ENCODE measurements around the gene ARID3C. TPM values are rescaled to one million over a fixed set of nuclear protein-coding genes. Genes with fewer than 3 reads are reported as not detected.
A peak's percentile ranks its signal among the peaks of the same experiment; 100 is the strongest.

Gene ARID3C
- polyA plus RNA-seq, 1 of the 3 experiments (the other 2 are of a cell fraction) = 0.08 TPM

DNA sequence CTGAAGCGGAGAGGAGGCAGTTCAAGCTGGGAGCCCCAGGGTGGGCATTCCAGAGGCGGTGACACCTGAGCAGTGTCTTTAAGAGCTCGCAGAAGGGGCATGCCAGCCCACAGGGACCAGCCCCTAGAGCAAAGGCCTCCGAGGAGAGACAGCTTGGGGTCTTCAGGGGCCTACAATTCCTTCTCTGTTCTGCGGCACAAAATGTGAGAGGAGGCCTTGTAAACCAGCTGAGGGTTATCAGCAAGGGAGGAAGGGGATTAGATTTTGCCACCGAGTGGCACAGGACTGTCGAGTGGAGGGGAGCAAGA, 9.2 kb upstream of the ARID3C start:
- WGBS (ENCODE audit: low lambda C conversion rate) = 11% methylated on average over 4 of the region's 7 CpGs
- POLR2A ChIA-PET = interaction anchor here (0.6 to 2.3 kb wide), 9 partner anchors 8 to 1437 kb away, joined by 3 to 22 read pairs (median 10); partner anchors contain the start of genes ARID3C, DCTN3, GALT and RPP25L
- CTCF ChIA-PET = interaction anchor here (0.7 to 12.3 kb wide), 8 partner anchors 11 to 262 kb away, joined by 3 to 256 read pairs (median 8); partner anchors contain the start of genes GALT, IL11RA and RPP25L

More for the DNA sequence above, 9.2 kb upstream of the ARID3C start:
- peaks cover 22% of the 10 kb centered on the region for H3K79me2 ChIP-seq (ENCODE audit: insufficient read depth)
- peaks cover 5% of the 10 kb centered on the region for H3F3A ChIP-seq (replicated peaks; ENCODE audit: insufficient read depth)
- peaks cover 4 to 20% of the 10 kb centered on the region in 2 experiments; a peak in 1 of 4 replicates for H3K4me1 ChIP-seq (ENCODE audit: control insufficient read depth in 1 of 2, insufficient read depth in 2 of 2, low read depth in 1 of 2, low read length in 1 of 2)
- peak overlapping the region; percentile 66 to 69 for H3K4me3 ChIP-seq (ENCODE audit: low read depth in 2 of 2, low read length in 1 of 2)
- 0 out of 2 replicates have a peak, but pooled peaks cover 3% of the 10 kb centered on the region for H4K20me1 ChIP-seq (ENCODE audit: insufficient read depth)
- peak overlapping the region; percentile 98 for H3K4me2 ChIP-seq
- H3K27ac ChIP-seq (ENCODE audit: low read depth in 2 of 2, low read length in 1 of 2) = peak overlapping the region; percentile 29 to 72; a peak in 3 of 4 replicates
- peak overlapping the region; percentile 90 for H2AFZ ChIP-seq (ENCODE audit: low read depth)
- TF ChIP-seq, protein P1, sequence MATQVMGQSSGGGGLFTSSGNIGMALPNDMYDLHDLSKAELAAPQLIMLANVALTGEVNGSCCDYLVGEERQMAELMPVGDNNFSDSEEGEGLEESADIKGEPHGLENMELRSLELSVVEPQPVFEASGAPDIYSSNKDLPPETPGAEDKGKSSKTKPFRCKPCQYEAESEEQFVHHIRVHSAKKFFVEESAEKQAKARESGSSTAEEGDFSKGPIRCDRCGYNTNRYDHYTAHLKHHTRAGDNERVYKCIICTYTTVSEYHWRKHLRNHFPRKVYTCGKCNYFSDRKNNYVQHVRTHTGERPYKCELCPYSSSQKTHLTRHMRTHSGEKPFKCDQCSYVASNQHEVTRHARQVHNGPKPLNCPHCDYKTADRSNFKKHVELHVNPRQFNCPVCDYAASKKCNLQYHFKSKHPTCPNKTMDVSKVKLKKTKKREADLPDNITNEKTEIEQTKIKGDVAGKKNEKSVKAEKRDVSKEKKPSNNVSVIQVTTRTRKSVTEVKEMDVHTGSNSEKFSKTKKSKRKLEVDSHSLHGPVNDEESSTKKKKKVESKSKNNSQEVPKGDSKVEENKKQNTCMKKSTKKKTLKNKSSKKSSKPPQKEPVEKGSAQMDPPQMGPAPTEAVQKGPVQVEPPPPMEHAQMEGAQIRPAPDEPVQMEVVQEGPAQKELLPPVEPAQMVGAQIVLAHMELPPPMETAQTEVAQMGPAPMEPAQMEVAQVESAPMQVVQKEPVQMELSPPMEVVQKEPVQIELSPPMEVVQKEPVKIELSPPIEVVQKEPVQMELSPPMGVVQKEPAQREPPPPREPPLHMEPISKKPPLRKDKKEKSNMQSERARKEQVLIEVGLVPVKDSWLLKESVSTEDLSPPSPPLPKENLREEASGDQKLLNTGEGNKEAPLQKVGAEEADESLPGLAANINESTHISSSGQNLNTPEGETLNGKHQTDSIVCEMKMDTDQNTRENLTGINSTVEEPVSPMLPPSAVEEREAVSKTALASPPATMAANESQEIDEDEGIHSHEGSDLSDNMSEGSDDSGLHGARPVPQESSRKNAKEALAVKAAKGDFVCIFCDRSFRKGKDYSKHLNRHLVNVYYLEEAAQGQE (IDR thresholded peaks at IDR 0.05; ENCODE audit: low read depth, low read length) = no peak
- TF ChIP-seq NFIC (IDR thresholded peaks at IDR 0.05; ENCODE audit: borderline replicate concordance) = no peak
- TF ChIP-seq, protein P2, sequence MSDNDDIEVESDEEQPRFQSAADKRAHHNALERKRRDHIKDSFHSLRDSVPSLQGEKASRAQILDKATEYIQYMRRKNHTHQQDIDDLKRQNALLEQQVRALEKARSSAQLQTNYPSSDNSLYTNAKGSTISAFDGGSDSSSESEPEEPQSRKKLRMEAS (IDR thresholded peaks at IDR 0.05; ENCODE audit: low read depth) = no peak
- TF ChIP-seq MXI1 (IDR thresholded peaks at IDR 0.05; ENCODE audit: low read depth, low read length) = no peak
- no peak for TF ChIP-seq GABPA (IDR thresholded peaks at IDR 0.05; ENCODE audit: low read depth)
- TF ChIP-seq ELF1 (IDR thresholded peaks at IDR 0.05) = no peak
- TF ChIP-seq, protein P3, sequence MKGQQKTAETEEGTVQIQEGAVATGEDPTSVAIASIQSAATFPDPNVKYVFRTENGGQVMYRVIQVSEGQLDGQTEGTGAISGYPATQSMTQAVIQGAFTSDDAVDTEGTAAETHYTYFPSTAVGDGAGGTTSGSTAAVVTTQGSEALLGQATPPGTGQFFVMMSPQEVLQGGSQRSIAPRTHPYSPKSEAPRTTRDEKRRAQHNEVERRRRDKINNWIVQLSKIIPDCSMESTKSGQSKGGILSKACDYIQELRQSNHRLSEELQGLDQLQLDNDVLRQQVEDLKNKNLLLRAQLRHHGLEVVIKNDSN (IDR thresholded peaks at IDR 0.05; ENCODE audit: borderline replicate concordance, low read depth) = no peak
- no peak for TF ChIP-seq EZH2phosphoT487 (IDR thresholded peaks at IDR 0.05; ENCODE audit: borderline replicate concordance, low read depth)
- TF ChIP-seq RAD21 (IDR thresholded peaks at IDR 0.05; ENCODE audit: low read length) = no peak
- no peak for TF ChIP-seq FOSL2 (IDR thresholded peaks at IDR 0.05; ENCODE audit: borderline replicate concordance, low read depth)
- no peak for TF ChIP-seq FOXM1 (IDR thresholded peaks at IDR 0.05; ENCODE audit: low read depth)
- TF ChIP-seq RFX5 (IDR thresholded peaks at IDR 0.05; ENCODE audit: low read length) = no peak
- TF ChIP-seq NRF1 (IDR thresholded peaks at IDR 0.05; ENCODE audit: low read depth, low read length) = no peak
- no peak for TF ChIP-seq JUND (IDR thresholded peaks at IDR 0.05)
- no peak for TF ChIP-seq GATA2 (CRISPR knock-in tag; IDR thresholded peaks at IDR 0.05)
- H3K9me2 ChIP-seq = no peaks in the 10 kb centered on the region
- peak overlapping the region; percentile 67 for H3K9ac ChIP-seq
- peaks cover 0 to 5% of the 10 kb centered on the region in 2 experiments for H3K36me3 ChIP-seq (replicated peaks in 1 of 2; ENCODE audit: control insufficient read depth in 1 of 2, insufficient read depth in 2 of 2, low read length in 1 of 2)
- H3K9me3 ChIP-seq = no peaks in the 10 kb centered on the region
- H3K27me3 ChIP-seq (ENCODE audit: insufficient read depth) = no peaks in the 10 kb centered on the region
- DNase-seq = no peak
